Vagina (tissue), 2 donors: ENCODE measurements around the gene GPBP1.

Source experiments
- CTCF ChIP-seq, 3 experiments: fragments of 450-650 bp in 2 of 3; fragments of 200-600 bp in 1 of 3; sonication (generic) in 1 of 3; IDR thresholded peaks; one replicate each; pipeline ENCODE4 v1.5.1; 2017 to 2019; ENCODE audit warnings: antibody characterized with exemption in 3 of 3, mild to moderate bottlenecking in 2 of 3, moderate library complexity in 2 of 3
- POLR2A ChIP-seq, 2 donors: fragments of 450-650 bp; IDR thresholded peaks; one replicate each; pipeline ENCODE4 v1.6.1; 2017; ENCODE audit warnings: antibody characterized with exemption in 2 of 2, mild to moderate bottlenecking in 2 of 2, moderate library complexity in 2 of 2
- POLR2AphosphoS5 ChIP-seq, 2 donors: sonication (generic); formaldehyde crosslinking; IDR thresholded peaks; one replicate each; pipeline ENCODE4 v1.9.0; 2017; ENCODE audit warnings: antibody characterized with exemption in 2 of 2, mild to moderate bottlenecking in 2 of 2, low read depth in 1 of 2; ENCODE audit not compliant: insufficient read depth in 1 of 2

GRCh38 chr5:57216714-57217113 is 42.9 kb downstream of the GPBP1 start:
- TF ChIP-seq CTCF (IDR thresholded peaks at IDR 0.05) = no peak
- no peak for TF ChIP-seq POLR2A (IDR thresholded peaks at IDR 0.05)
- no peak for TF ChIP-seq POLR2AphosphoS5 (IDR thresholded peaks at IDR 0.05; ENCODE audit: insufficient read depth in 1 of 2, low read depth in 1 of 2)
